Panc1 (cell line): ENCODE data around the gene SH3GL1. TPM values are rescaled to one million over a fixed set of nuclear protein-coding genes. Genes with fewer than 3 reads are reported as not detected.
A peak's percentile ranks its signal among the peaks of the same experiment; 100 is the strongest.

Source experiments
- ATAC-seq: fragments of 200-7000 bp; cut with Tn5 transposase; 2 replicates; pipeline ENCODE4 v1.9.1; 2020; ENCODE audit warnings: mild to moderate bottlenecking, moderate library complexity
- BruUV-seq: library from RNA; stranded (reverse); fragments of 400-500 nt; replicated peaks from 2 replicates; lab custom pipeline; 2021; lab: Mats Ljungman, UMichigan
- CTCF ChIA-PET: fragments of 300-600 bp; sonication (Branson Sonifier 250); formaldehyde crosslinking; loops from one replicate; lab custom pipeline; 2022; ENCODE audit warnings: antibody characterized with exemption; lab: Charles Lee
- POLR2A ChIA-PET: fragments of 300-600 bp; sonication (Branson Sonifier 250); formaldehyde crosslinking; loops from one replicate; lab custom pipeline; 2022; ENCODE audit warnings: antibody characterized with exemption; lab: Charles Lee
- DNase-seq: peaks from one replicate; pipeline ENCODE4 v3.0.0-alpha.2; 2010; ENCODE audit warnings: low read depth, low spot score
- H3K27ac ChIP-seq: 2 replicates; pipeline ENCODE4 v1.5.1; 2011; ENCODE audit warnings: mild to moderate bottlenecking, low read length, inconsistent platforms
- H3K27me3 ChIP-seq: fragments of 200-500 bp; sonication (Bioruptor generic); 2 replicates; pipeline ENCODE4 v1.6.0; 2014; ENCODE audit warnings: low read length, inconsistent platforms; ENCODE audit not compliant: control insufficient read depth, insufficient read depth
- H3K36me3 ChIP-seq: fragments of 200-500 bp; sonication (Bioruptor generic); 2 replicates; pipeline ENCODE4 v1.5.1; 2014; ENCODE audit warnings: inconsistent platforms, mild to moderate bottlenecking, low read length, moderate library complexity; ENCODE audit not compliant: control insufficient read depth, insufficient read depth
- H3K4me1 ChIP-seq: 2 replicates; pipeline ENCODE4 v1.5.1; 2011; ENCODE audit warnings: inconsistent platforms, mild to moderate bottlenecking, low read length, moderate library complexity; ENCODE audit not compliant: control insufficient read depth, insufficient read depth
- H3K4me3 ChIP-seq, 2 experiments: 2 replicates each; pipeline ENCODE4 v1.5.1; 2011 to 2012; ENCODE audit warnings: low read depth in 2 of 2, low read length in 2 of 2, mild to moderate bottlenecking in 2 of 2, inconsistent platforms in 1 of 2, moderate library complexity in 1 of 2
- H3K9me3 ChIP-seq: fragments of 200-500 bp; sonication (Bioruptor generic); 2 replicates; pipeline ENCODE4 v1.5.1; 2014; ENCODE audit warnings: low read depth, mild to moderate bottlenecking, inconsistent platforms, low read length, moderate library complexity; ENCODE audit not compliant: control insufficient read depth, insufficient read depth
- POLR2AphosphoS5 ChIP-seq: IDR thresholded peaks from 2 replicates; pipeline ENCODE4 v1.6.1; 2012; ENCODE audit warnings: mild to moderate bottlenecking, low read depth, low read length, moderate library complexity
- SIN3A ChIP-seq: IDR thresholded peaks from 2 replicates; pipeline ENCODE4 v1.6.1; 2012; ENCODE audit warnings: low read depth, mild to moderate bottlenecking, low read length, moderate library complexity, borderline replicate concordance; ENCODE audit not compliant: insufficient read depth
- TCF7L2 ChIP-seq: IDR thresholded peaks from 2 replicates; pipeline ENCODE4 v1.6.1; 2011; ENCODE audit warnings: mild to moderate bottlenecking, low read depth, low read length, inconsistent platforms
- in situ Hi-C: cut with HindIII; loops from 2 replicates; pipeline ENCODE4 v1.10.0; 2016; ENCODE audit warnings: low sequenced_read_pairs, low pct_unique_long_range_greater_than_20kb
- intact Hi-C: fragments of 100-400 bp; cut with micrococcal nuclease; formaldehyde crosslinking; loops from one replicate; pipeline ENCODE4 v1.10.0; 2022; ENCODE audit not compliant: unreplicated experiment
- total RNA-seq: library from RNA; stranded (reverse); gene quantifications from one replicate; pipeline ENCODE4 v1.2.1, GENCODE V29; 2021; ENCODE audit not compliant: unreplicated experiment
- TF ChIP-seq, protein P1 (sequence below), 2 experiments: IDR thresholded peaks; 2 replicates each; pipeline ENCODE4 v1.6.1; 2011 to 2012; ENCODE audit warnings: low read depth in 2 of 2, control low read depth in 1 of 2, low read length in 1 of 2, mild to moderate bottlenecking in 1 of 2, moderate library complexity in 1 of 2; ENCODE audit not compliant: insufficient read depth in 1 of 2
- TF ChIP-seq, protein P2 (sequence below): fragments of 450-650 bp; IDR thresholded peaks from 2 replicates; pipeline ENCODE4 v1.5.1; 2017; ENCODE audit warnings: mild to moderate bottlenecking

The SH3GL1 gene
- total RNA-seq, 1 experiment from 2014 or later: 57.1 TPM

DNA sequence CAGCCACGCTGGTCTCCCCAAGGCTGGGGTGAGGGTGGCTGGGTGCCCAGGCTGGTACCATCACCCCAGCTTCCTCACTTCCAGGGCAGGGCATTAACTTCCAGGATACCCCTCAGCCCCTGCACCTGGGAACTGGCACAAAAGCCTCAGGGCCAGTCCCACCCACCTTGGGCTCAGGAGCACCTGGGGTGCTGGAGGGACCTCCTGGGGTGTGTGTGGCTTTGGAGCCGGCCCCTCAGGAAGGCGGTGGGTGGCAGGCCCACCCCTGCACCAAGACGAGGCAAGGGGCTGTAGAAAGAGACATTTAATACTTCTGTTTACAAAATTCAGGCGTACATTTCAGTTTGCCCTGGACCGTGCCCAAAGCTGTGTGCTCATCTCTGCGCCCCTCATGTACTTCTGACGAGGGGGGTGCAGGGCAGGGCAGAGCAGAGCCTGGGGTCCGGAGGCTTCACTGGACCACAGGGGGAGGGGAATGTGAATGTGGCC lies 40.2 kb downstream of the SH3GL1 start:
- H3K9me3 ChIP-seq: no peaks in the 10 kb centered on the region
- intact Hi-C loops: no loop called here
- DNase-seq (no peak), ATAC-seq (no peak)
- CTCF ChIA-PET: interaction anchor here (0.5 kb wide), 1 partner anchor 96 kb away, joined by 7 read pairs; no protein-coding TSS in a partner anchor
- in situ Hi-C loops: no loop called here
- peaks cover 26% of the 10 kb centered on the region for H3K4me1 ChIP-seq
- no peak overlapping the region for H3K4me3 ChIP-seq
- TF ChIP-seq POLR2AphosphoS5: no peak
- TF ChIP-seq TCF7L2: no peak
- TF ChIP-seq, protein P1, sequence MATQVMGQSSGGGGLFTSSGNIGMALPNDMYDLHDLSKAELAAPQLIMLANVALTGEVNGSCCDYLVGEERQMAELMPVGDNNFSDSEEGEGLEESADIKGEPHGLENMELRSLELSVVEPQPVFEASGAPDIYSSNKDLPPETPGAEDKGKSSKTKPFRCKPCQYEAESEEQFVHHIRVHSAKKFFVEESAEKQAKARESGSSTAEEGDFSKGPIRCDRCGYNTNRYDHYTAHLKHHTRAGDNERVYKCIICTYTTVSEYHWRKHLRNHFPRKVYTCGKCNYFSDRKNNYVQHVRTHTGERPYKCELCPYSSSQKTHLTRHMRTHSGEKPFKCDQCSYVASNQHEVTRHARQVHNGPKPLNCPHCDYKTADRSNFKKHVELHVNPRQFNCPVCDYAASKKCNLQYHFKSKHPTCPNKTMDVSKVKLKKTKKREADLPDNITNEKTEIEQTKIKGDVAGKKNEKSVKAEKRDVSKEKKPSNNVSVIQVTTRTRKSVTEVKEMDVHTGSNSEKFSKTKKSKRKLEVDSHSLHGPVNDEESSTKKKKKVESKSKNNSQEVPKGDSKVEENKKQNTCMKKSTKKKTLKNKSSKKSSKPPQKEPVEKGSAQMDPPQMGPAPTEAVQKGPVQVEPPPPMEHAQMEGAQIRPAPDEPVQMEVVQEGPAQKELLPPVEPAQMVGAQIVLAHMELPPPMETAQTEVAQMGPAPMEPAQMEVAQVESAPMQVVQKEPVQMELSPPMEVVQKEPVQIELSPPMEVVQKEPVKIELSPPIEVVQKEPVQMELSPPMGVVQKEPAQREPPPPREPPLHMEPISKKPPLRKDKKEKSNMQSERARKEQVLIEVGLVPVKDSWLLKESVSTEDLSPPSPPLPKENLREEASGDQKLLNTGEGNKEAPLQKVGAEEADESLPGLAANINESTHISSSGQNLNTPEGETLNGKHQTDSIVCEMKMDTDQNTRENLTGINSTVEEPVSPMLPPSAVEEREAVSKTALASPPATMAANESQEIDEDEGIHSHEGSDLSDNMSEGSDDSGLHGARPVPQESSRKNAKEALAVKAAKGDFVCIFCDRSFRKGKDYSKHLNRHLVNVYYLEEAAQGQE (IDR thresholded peaks at IDR 0.05; ENCODE audit: insufficient read depth in 1 of 2, low read depth in 2 of 2, low read length in 1 of 2): no peak
- TF ChIP-seq, protein P2, sequence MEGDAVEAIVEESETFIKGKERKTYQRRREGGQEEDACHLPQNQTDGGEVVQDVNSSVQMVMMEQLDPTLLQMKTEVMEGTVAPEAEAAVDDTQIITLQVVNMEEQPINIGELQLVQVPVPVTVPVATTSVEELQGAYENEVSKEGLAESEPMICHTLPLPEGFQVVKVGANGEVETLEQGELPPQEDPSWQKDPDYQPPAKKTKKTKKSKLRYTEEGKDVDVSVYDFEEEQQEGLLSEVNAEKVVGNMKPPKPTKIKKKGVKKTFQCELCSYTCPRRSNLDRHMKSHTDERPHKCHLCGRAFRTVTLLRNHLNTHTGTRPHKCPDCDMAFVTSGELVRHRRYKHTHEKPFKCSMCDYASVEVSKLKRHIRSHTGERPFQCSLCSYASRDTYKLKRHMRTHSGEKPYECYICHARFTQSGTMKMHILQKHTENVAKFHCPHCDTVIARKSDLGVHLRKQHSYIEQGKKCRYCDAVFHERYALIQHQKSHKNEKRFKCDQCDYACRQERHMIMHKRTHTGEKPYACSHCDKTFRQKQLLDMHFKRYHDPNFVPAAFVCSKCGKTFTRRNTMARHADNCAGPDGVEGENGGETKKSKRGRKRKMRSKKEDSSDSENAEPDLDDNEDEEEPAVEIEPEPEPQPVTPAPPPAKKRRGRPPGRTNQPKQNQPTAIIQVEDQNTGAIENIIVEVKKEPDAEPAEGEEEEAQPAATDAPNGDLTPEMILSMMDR: no peak
- TF ChIP-seq SIN3A: no peak
- BruUV-seq: no TSS peak
- H3K36me3 ChIP-seq: no peaks in the 10 kb centered on the region
- peak overlapping the region; percentile 61 for H3K27ac ChIP-seq
- no peaks in the 10 kb centered on the region for H3K27me3 ChIP-seq
- POLR2A ChIA-PET: no interaction called here

DNA sequence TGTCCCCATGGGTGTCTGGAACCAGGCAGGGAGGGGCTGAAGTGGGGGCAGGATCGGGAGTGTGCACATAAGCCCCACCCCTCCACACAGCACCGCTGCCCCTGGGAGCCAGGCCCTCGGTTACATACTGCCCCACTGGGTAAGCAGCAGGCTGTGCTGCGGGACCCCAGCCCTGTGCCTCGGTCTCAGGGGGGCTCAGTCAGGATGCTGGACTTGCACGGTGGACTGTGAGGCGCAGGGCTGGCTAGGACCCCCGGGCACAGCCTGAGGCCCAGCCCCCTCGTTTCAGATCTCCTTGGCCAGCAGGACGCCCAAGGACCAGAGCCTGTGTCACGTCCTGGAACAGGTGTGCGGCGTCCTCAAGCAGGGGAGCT lies 40.7 kb downstream of the SH3GL1 start:
- DNase-seq (no peak), ATAC-seq (peak; percentile 40)
- no peak overlapping the region for H3K4me3 ChIP-seq
- no TSS peak for BruUV-seq
- H3K27ac ChIP-seq: peak overlapping the region; percentile 61; the same call in 1 of the 2 replicates
- POLR2A ChIA-PET: no interaction called here
- no peaks in the 10 kb centered on the region for H3K36me3 ChIP-seq
- H3K4me1 ChIP-seq: peaks cover 26% of the 10 kb centered on the region
- intact Hi-C loops: no loop called here
- CTCF ChIA-PET: interaction anchor here (0.5 kb wide), 1 partner anchor 97 kb away, joined by 7 read pairs; no protein-coding TSS in a partner anchor
- TF ChIP-seq, protein P1 (IDR thresholded peaks at IDR 0.05; ENCODE audit: insufficient read depth in 1 of 2, low read depth in 2 of 2, low read length in 1 of 2): no peak
- TF ChIP-seq TCF7L2 (no peak), SIN3A (no peak), POLR2AphosphoS5 (no peak)
- TF ChIP-seq, protein P2: no peak
- in situ Hi-C loops: no loop called here
- H3K9me3 ChIP-seq: no peaks in the 10 kb centered on the region
- H3K27me3 ChIP-seq: no peaks in the 10 kb centered on the region
